H9 (cell line): ENCODE measurements around the gene VPS26A. TPM values are rescaled to one million over a fixed set of nuclear protein-coding genes. Genes with fewer than 3 reads are reported as not detected.
A peak's percentile ranks its signal among the peaks of the same experiment; 100 is the strongest.
"Not testable (repeated sequence)": the region's sequence is repeated elsewhere in the genome, so short reads cannot be mapped to it uniquely, and the experiment has no call there.

Experiments
- DNase-seq: peaks from one replicate; pipeline ENCODE4 v3.0.0-alpha.2; 2017
- H2AFZ ChIP-seq: one replicate; pipeline ENCODE4 v1.6.1; 2013; ENCODE audit warnings: mild to moderate bottlenecking, low read length, control low read depth, moderate library complexity
- H2AK5ac ChIP-seq: 2 replicates; pipeline ENCODE4 v1.6.1; 2013; ENCODE audit warnings: low read length, control low read depth, mixed read lengths; ENCODE audit not compliant: insufficient read length
- H2BK120ac ChIP-seq: one replicate; pipeline ENCODE4 v1.6.1; 2013; ENCODE audit warnings: low read depth, mild to moderate bottlenecking, low read length, control low read depth, inconsistent platforms; ENCODE audit not compliant: poor library complexity, severe bottlenecking
- H2BK12ac ChIP-seq: 2 replicates; pipeline ENCODE4 v1.6.1; 2013; ENCODE audit warnings: low read length, control low read depth, mixed read lengths, low read depth; ENCODE audit not compliant: insufficient read length
- H2BK15ac ChIP-seq: 2 replicates; pipeline ENCODE4 v1.6.1; 2013; ENCODE audit warnings: low read depth, low read length, control low read depth
- H2BK20ac ChIP-seq: one replicate; pipeline ENCODE4 v1.6.1; 2013; ENCODE audit warnings: low read depth, mild to moderate bottlenecking, low read length, control low read depth, inconsistent platforms; ENCODE audit not compliant: poor library complexity, severe bottlenecking
- H2BK5ac ChIP-seq: 2 replicates; pipeline ENCODE4 v1.6.1; 2013; ENCODE audit warnings: low read length, control low read depth, mixed read lengths; ENCODE audit not compliant: insufficient read length
- H3K14ac ChIP-seq: 2 replicates; pipeline ENCODE4 v1.6.1; 2013; ENCODE audit warnings: low read length, control low read depth; ENCODE audit not compliant: insufficient read depth
- H3K18ac ChIP-seq: 2 replicates; pipeline ENCODE4 v1.6.1; 2013; ENCODE audit warnings: low read depth, mild to moderate bottlenecking, mixed read lengths, low read length, control low read depth; ENCODE audit not compliant: insufficient read length
- H3K23ac ChIP-seq: 2 replicates; pipeline ENCODE4 v1.6.1; 2013; ENCODE audit warnings: low read length, control low read depth, mixed read lengths, low read depth; ENCODE audit not compliant: insufficient read length
- H3K23me2 ChIP-seq: 2 replicates; pipeline ENCODE4 v1.6.1; 2013; ENCODE audit warnings: low read depth, mild to moderate bottlenecking, mixed read lengths, low read length, control low read depth; ENCODE audit not compliant: insufficient read length, poor library complexity, severe bottlenecking
- H3K27ac ChIP-seq: 2 replicates; pipeline ENCODE4 v1.5.1; 2013; ENCODE audit warnings: low read length, control low read depth, mixed read lengths, low read depth; ENCODE audit not compliant: insufficient read length
- H3K27me3 ChIP-seq: 2 replicates; pipeline ENCODE4 v1.6.1; 2013; ENCODE audit warnings: low read length, control low read depth, inconsistent platforms; ENCODE audit not compliant: insufficient read depth
- H3K4ac ChIP-seq: 2 replicates; pipeline ENCODE4 v1.6.1; 2013; ENCODE audit warnings: low read depth, mild to moderate bottlenecking, control low read depth, inconsistent platforms, low read length, moderate library complexity
- H3K4me1 ChIP-seq: 2 replicates; pipeline ENCODE4 v1.6.1; 2013; ENCODE audit warnings: low read length, control low read depth, inconsistent platforms; ENCODE audit not compliant: insufficient read depth
- H3K4me2 ChIP-seq: 2 replicates; pipeline ENCODE4 v1.6.1; 2013; ENCODE audit warnings: low read length, control low read depth, mixed read lengths; ENCODE audit not compliant: insufficient read length, insufficient read depth
- H3K56ac ChIP-seq: 2 replicates; pipeline ENCODE4 v1.6.1; 2013; ENCODE audit warnings: low read depth, mild to moderate bottlenecking, mixed read lengths, low read length, control low read depth; ENCODE audit not compliant: insufficient read length
- H3K79me1 ChIP-seq: 2 replicates; pipeline ENCODE4 v1.6.1; 2013; ENCODE audit warnings: low read depth, mild to moderate bottlenecking, moderate library complexity, low read length, control low read depth, inconsistent platforms; ENCODE audit not compliant: insufficient read depth, poor library complexity, severe bottlenecking
- H3K79me2 ChIP-seq: 2 replicates; pipeline ENCODE4 v1.6.1; 2013; ENCODE audit warnings: low read length, control low read depth, inconsistent platforms; ENCODE audit not compliant: insufficient read depth
- H3K9ac ChIP-seq: 2 replicates; pipeline ENCODE4 v1.6.1; 2013; ENCODE audit warnings: low read length, control low read depth, mixed read lengths; ENCODE audit not compliant: insufficient read length; ENCODE audit errors: extremely low read depth
- H3K9me3 ChIP-seq: one replicate; pipeline ENCODE4 v1.6.1; 2013; ENCODE audit warnings: low read depth, low read length, inconsistent platforms; ENCODE audit not compliant: control insufficient read depth
- H3T11ph ChIP-seq: one replicate; pipeline ENCODE4 v1.6.1; 2013; ENCODE audit warnings: mild to moderate bottlenecking, low read length, control low read depth, inconsistent platforms
- H4K20me1 ChIP-seq: one replicate; pipeline ENCODE4 v1.6.1; 2013; ENCODE audit not compliant: control insufficient read depth, insufficient read length, insufficient read depth
- H4K5ac ChIP-seq: 2 replicates; pipeline ENCODE4 v1.6.1; 2013; ENCODE audit warnings: low read depth, mild to moderate bottlenecking, mixed read lengths, low read length, control low read depth; ENCODE audit not compliant: insufficient read length
- H4K8ac ChIP-seq: replicated peaks from 2 replicates; pipeline ENCODE4 v1.6.1; 2013; ENCODE audit warnings: low read length, control low read depth, mixed read lengths, low read depth; ENCODE audit not compliant: insufficient read length
- H4K91ac ChIP-seq: 2 replicates; pipeline ENCODE4 v1.6.1; 2013; ENCODE audit warnings: low read depth, mild to moderate bottlenecking, moderate library complexity, mixed read lengths, low read length, control low read depth; ENCODE audit not compliant: insufficient read length
- H3K27ac Mint-ChIP-seq, 3 experiments: 2 replicates in 2 of 3; 3 replicates in 1 of 3; pipeline ENCODE4 v1.8.0; 2020 to 2021; ENCODE audit warnings: mixed read lengths in 3 of 3, mild to moderate bottlenecking in 1 of 3, moderate library complexity in 1 of 3
- H3K27me3 Mint-ChIP-seq: 2 replicates; pipeline ENCODE4 v1.8.0; 2021; ENCODE audit warnings: low read depth, mild to moderate bottlenecking, moderate library complexity, mixed read lengths
- H3K36me3 Mint-ChIP-seq, 3 experiments: 2 replicates in 2 of 3; 3 replicates in 1 of 3; pipeline ENCODE4 v1.8.0; 2020 to 2021; ENCODE audit warnings: low read depth in 3 of 3, mixed read lengths in 3 of 3; ENCODE audit not compliant: insufficient read depth in 1 of 3
- H3K4me1 Mint-ChIP-seq, 2 experiments: 2 replicates each; pipeline ENCODE4 v1.8.0; 2020; ENCODE audit warnings: mixed read lengths in 2 of 2
- H3K4me3 Mint-ChIP-seq, 2 experiments: 2 replicates in 1 of 2; 3 replicates in 1 of 2; pipeline ENCODE4 v1.8.0; 2020 to 2021; ENCODE audit warnings: mild to moderate bottlenecking in 2 of 2, mixed read lengths in 2 of 2, moderate library complexity in 1 of 2
- H3K9me3 Mint-ChIP-seq, 2 experiments: 2 replicates in 1 of 2; 3 replicates in 1 of 2; pipeline ENCODE4 v1.8.0; 2020; ENCODE audit warnings: mild to moderate bottlenecking in 2 of 2, mixed read lengths in 2 of 2, moderate library complexity in 1 of 2
- WGBS: extraction: QIAGEN DNeasy Blood & Tissue Kit; methylation state at CpG from one replicate; pipeline ENCODE4 v1.1.7; 2013; ENCODE audit warnings: missing lambda C conversion rate, low lambda C conversion rate, mixed read lengths; ENCODE audit not compliant: insufficient read length; ENCODE audit errors: extremely low coverage; 5-methylcytosine and 5-hydroxymethylcytosine counted together
- total RNA-seq: library from RNA; stranded (reverse); gene quantifications from 2 replicates; pipeline ENCODE4 v1.2.1, GENCODE V29; 2021
- TF ChIP-seq, protein P1 (sequence below): fragments of 200-600 bp; sonication (generic); conservative IDR thresholded peaks from 3 replicates; pipeline ENCODE4 v1.8.0; 2021; ENCODE audit warnings: antibody characterized with exemption, mild to moderate bottlenecking

VPS26A gene
- total RNA-seq, 1 experiment from 2014 or later: 41.8 TPM

DNA sequence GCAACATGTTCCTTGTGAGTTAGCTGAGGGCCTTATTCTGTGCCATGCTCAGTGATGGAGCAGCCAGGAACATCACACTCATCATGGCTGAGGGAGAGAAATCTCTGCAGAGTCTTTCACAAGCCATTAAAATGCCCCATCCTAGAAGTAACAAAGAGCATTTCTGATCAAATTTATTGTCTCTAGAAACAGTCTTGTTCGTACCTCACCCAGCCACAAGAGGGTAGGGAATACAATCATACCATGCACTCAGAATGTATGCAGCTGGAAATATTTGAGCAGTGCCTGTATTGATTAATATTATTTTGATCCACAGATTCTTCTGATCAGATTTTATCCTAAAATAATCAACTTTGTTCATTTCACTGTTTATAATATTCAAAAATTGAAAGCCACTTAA is 17.3 kb downstream of the VPS26A start:
- H3K79me2 ChIP-seq: no peaks in the 10 kb centered on the region
- no peaks in the 10 kb centered on the region for H3K4me1 ChIP-seq
- no peak for DNase-seq
- no peak overlapping the region for H2BK15ac ChIP-seq
- H2BK5ac ChIP-seq: no peak overlapping the region
- H4K20me1 ChIP-seq: no peaks in the 10 kb centered on the region
- Mint-ChIP-seq H3K27me3 (no peaks in the 10 kb centered on the region; the same call in 1 of the 2 replicates), H3K9me3 (no peaks in the 10 kb centered on the region), H3K36me3 (peaks cover 0 to 6% (median 0%) of the 10 kb centered on the region in 3 experiments; a peak in 2 of 7 replicates), H3K4me3 (no peak overlapping the region), H3K4me1 (no peaks in the 10 kb centered on the region), H3K27ac (no peak overlapping the region)
- H3T11ph ChIP-seq: no peak overlapping the region
- H4K91ac ChIP-seq: no peak overlapping the region
- H2BK20ac ChIP-seq: no peak overlapping the region
- no peaks in the 10 kb centered on the region for H3K79me1 ChIP-seq
- H2AK5ac ChIP-seq: no peak overlapping the region
- no peaks in the 10 kb centered on the region for H3K23me2 ChIP-seq
- H2AFZ ChIP-seq: no peak overlapping the region
- H2BK12ac ChIP-seq: no peak overlapping the region
- H3K9ac ChIP-seq: no peak overlapping the region
- H3K18ac ChIP-seq: no peak overlapping the region
- TF ChIP-seq, protein P1, sequence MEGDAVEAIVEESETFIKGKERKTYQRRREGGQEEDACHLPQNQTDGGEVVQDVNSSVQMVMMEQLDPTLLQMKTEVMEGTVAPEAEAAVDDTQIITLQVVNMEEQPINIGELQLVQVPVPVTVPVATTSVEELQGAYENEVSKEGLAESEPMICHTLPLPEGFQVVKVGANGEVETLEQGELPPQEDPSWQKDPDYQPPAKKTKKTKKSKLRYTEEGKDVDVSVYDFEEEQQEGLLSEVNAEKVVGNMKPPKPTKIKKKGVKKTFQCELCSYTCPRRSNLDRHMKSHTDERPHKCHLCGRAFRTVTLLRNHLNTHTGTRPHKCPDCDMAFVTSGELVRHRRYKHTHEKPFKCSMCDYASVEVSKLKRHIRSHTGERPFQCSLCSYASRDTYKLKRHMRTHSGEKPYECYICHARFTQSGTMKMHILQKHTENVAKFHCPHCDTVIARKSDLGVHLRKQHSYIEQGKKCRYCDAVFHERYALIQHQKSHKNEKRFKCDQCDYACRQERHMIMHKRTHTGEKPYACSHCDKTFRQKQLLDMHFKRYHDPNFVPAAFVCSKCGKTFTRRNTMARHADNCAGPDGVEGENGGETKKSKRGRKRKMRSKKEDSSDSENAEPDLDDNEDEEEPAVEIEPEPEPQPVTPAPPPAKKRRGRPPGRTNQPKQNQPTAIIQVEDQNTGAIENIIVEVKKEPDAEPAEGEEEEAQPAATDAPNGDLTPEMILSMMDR: peak; percentile 21; the same call in 1 of the 3 replicates
- no peak overlapping the region for H3K4ac ChIP-seq
- H3K14ac ChIP-seq: no peak overlapping the region
- no peak overlapping the region for H3K56ac ChIP-seq
- H3K27me3 ChIP-seq: no peaks in the 10 kb centered on the region
- H2BK120ac ChIP-seq: no peak overlapping the region
- no peak overlapping the region for H4K5ac ChIP-seq
- H3K23ac ChIP-seq: no peak overlapping the region
- H3K9me3 ChIP-seq: no peaks in the 10 kb centered on the region
- no CpG with 5 or more reads among the region's 1 CpG for WGBS
- no peak overlapping the region for H4K8ac ChIP-seq
- H3K27ac ChIP-seq: no peak overlapping the region
- H3K4me2 ChIP-seq: no peak overlapping the region

DNA sequence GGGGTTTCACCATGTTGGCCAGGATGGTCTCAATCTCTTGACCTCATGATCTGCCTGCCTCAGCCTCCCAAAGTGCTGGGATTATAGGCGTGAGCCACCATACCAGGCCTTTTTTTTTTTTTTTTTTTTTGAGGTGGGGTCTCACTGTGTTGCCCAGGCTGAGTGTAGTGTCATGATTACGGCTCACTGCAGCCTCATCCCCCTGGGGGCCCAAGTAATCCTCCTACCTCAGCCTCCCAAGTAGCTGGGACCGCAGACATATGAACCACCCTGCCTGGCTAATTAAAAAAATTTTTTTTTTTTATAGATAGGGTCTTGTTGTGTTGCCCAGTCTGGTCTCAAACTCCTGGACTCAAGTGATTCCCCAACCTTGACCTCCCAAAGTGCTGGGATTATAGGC is 18.1 kb downstream of the VPS26A start:
- H3K4me1 Mint-ChIP-seq, H3K9ac ChIP-seq, H4K8ac ChIP-seq, H3K79me2 ChIP-seq, H3K27ac Mint-ChIP-seq, H3K27me3 Mint-ChIP-seq, H3K18ac ChIP-seq, DNase-seq, H2AK5ac ChIP-seq, H3T11ph ChIP-seq, H3K23me2 ChIP-seq, H4K20me1 ChIP-seq, H3K9me3 ChIP-seq, H3K23ac ChIP-seq, H2BK15ac ChIP-seq, H4K91ac ChIP-seq, H3K27me3 ChIP-seq, H3K9me3 Mint-ChIP-seq, H3K4me3 Mint-ChIP-seq, H3K79me1 ChIP-seq, H3K4me2 ChIP-seq, H3K4ac ChIP-seq, H4K5ac ChIP-seq, H3K27ac ChIP-seq, H2BK20ac ChIP-seq, H2AFZ ChIP-seq, H3K14ac ChIP-seq, H2BK5ac ChIP-seq, H3K56ac ChIP-seq, H2BK120ac ChIP-seq, H2BK12ac ChIP-seq, H3K36me3 Mint-ChIP-seq, H3K4me1 ChIP-seq: not testable (repeated sequence)
- WGBS: no CpG with 5 or more reads among the region's 3 CpGs
